Neural progenitor cell (in vitro differentiated cells): ENCODE results near the gene CAMK1.

Experiments
- CTCF ChIP-seq: fragments of 200-600 bp; sonication (generic); IDR thresholded peaks from 2 replicates; pipeline ENCODE4 v1.5.1; 2017; ENCODE audit warnings: antibody characterized with exemption, mild to moderate bottlenecking
- EZH2 ChIP-seq: fragments of 200-600 bp; sonication (generic); IDR thresholded peaks from 2 replicates; pipeline ENCODE4 v1.6.1; 2017; ENCODE audit warnings: antibody characterized with exemption, mild to moderate bottlenecking, moderate library complexity

GRCh38 chr3:9754678-9755077 lies 15.1 kb downstream of the CAMK1 start:
- TF ChIP-seq CTCF = no peak
- no peak for TF ChIP-seq EZH2
